Right forelimb (tissue), 1 donor: Measurements from ENCODE around the gene TSNAX.

Experiments used
- DNase-seq: peaks from one replicate; pipeline ENCODE4 v3.0.0-alpha.2; 2018

TSNAX gene

GRCh38 chr1:231604276-231604621 is 75.8 kb downstream of the TSNAX start:
- DNase-seq: no peak

DNA sequence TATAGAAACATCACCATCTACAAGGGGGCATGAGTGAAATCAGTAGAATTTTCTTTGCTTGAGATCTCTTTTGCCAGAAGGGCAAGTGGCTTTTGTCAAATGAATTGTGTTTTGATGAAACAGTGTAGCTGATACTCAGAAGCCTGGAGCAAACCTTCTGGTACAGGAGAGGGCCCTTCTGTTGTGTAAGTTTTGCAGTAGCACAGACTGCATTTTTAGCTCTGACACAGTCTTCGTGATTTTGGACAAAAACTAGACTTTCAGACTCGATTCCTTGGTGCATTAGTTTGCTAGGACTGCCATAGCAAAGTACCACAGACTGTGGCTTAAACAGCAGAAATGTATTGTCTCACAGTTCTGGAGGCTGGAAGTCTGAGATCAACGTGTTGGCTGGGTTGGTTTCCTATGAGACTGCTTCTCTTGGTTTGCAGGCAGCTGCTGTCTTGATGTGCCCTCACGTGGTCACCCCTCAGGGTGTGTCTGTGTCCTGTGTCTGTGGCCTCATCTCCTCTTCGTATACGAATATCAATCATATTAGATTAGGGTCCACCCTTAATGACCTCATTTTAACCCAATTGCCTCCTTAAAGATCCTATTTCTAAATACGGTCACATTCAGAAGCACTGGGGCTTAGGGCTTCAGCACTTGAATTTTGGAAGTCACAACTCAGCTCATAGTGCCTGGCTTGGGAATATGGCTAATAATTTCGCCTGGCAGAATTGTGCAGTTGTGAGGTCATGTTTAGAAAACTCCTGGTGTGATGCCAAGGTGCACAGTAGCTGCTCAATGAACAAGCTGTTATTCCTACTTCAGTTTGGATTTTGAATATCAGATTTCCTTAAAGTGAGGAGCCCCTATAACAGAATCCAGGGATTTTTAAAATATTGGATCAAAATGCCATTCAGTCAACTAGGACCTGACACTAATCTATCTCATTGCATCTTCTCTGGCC is 77.0 kb downstream of the TSNAX start:
- DNase-seq: no peak

- no peak for DNase-seq
These were observed 78.2 kb downstream of the TSNAX start for GRCh38 chr1:231606712-231607111.

DNA sequence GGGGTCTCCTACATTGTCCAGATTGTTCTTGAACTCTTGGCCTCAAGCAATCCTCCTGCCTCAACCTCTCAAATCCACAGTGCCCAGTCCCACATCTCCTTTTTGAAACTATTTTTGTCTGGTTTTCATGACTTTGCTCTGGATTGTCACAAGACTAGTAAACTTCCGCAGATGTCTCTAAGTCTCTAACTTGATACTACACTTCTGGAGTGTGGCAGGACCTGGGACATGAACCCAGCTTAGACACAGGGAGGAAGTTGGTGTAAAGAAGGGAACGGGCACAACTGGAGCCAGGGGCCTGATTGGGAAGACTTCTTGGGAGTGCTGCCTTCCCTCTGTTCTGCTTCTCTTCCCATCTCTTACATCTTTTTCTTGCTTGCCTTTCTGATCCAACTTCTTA is 81.9 kb downstream of the TSNAX start:
- no peak for DNase-seq

DNA sequence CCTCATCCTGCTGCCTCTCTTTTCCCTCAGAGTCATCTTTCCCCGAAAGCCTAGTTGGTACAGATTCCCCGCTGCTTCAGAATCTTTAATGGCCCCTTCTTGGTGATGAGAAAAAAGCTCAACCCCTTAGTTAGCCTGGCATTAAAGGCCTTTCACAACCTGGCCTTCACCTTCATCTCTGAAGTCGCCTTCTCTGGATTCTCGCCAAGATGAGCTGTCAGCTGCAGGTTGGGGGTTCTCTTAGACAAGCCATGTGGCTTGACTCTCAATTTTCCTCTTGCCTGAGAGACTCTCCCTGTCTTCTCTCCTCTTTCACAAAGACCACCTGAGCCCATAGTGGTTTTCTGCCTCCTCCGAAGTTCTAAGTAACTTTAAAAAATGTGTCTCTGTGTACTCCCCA is 82.6 kb downstream of the TSNAX start:
- DNase-seq: no peak

DNA sequence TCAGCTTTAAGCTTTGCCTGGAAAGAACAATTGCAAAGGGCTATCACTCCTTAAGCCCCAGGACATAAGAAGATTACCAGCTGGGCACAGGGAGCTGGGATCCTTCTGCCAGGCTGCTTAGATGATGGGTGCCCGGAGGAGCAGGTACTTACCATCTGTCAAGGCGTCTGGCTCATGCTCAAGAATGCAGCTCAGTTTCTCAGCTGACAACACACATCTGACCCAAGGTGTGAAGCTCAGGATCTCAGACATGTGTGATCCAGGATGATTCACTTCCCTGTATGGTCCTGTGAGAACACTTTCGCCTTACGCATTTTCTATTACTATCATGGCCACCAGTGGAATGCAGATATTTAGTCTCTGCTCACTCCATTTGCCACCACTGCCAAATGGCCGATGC is 83.4 kb downstream of the TSNAX start:
- no peak for DNase-seq

- DNase-seq: no peak
These were observed 84.1 kb downstream of the TSNAX start for GRCh38 chr1:231612393-231613089.

DNA sequence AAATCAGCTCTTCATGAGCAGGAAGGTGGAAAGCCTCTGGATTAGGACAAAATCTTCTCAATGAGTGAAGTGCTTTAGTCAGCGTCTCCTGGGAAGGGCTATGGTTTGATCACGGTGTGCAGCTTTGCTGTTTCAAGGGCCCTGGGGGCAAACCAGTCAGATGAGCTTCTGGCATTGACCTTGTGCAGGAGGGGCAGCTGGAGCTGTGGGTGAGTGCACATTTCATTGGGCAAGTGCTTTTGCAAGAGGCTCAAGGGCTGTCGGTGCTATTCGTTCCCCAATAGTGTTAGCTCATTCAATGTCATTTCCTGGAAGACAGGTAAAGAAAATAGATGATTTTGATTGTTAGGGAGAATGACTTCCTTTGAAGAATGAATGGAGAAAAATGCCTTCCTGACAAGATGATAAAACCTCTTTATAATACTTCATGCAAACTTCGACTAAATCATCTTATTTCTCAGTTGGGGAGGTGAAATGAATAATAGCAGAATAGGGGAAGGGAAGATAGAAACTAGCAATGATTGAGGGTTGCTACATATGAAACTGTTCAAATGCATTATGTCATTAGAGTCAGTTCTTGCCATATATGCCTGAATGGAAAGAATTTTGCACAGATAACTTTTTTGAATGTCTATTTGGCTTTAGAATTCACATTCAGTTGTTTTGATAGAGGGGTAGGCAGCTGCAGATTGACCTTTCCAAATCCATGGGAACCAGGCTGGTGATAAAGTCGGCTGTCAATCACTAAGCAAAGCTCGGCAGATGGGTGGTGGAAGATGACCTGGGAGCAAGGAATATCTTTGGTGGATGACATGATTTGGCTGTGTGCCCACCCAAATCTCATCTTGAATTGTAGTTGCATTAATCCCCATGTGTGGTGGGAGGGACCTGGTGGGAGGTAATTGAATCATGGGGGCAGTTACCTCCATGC is 85.2 kb downstream of the TSNAX start:
- DNase-seq: no peak
